Neural crest cell (in vitro differentiated cells): ENCODE results near the gene CCDC197. TPM values are rescaled to one million over a fixed set of nuclear protein-coding genes. Genes with fewer than 3 reads are reported as not detected.

Source experiments
- DNase-seq: peaks from one replicate; pipeline ENCODE4 v3.0.0; 2021; ENCODE audit warnings: low read depth, mixed read lengths, low spot score
- H3K27ac Mint-ChIP-seq: one replicate; pipeline ENCODE4 v1.8.0; 2021; ENCODE audit warnings: mild to moderate bottlenecking, mixed read lengths; ENCODE audit not compliant: unreplicated experiment
- H3K27me3 Mint-ChIP-seq: 2 replicates; pipeline ENCODE4 v1.8.0; 2021; ENCODE audit warnings: low read depth, mild to moderate bottlenecking, mixed read lengths
- H3K36me3 Mint-ChIP-seq: 2 replicates; pipeline ENCODE4 v1.8.0; 2021; ENCODE audit warnings: low read depth, mild to moderate bottlenecking, mixed read lengths
- H3K4me1 Mint-ChIP-seq: 2 replicates; pipeline ENCODE4 v1.8.0; 2021; ENCODE audit warnings: mixed read lengths
- H3K4me3 Mint-ChIP-seq: one replicate; pipeline ENCODE4 v1.8.0; 2021; ENCODE audit warnings: mild to moderate bottlenecking, mixed read lengths
- H3K9me3 Mint-ChIP-seq: 2 replicates; pipeline ENCODE4 v1.8.0; 2021; ENCODE audit warnings: mixed read lengths
- CTCF ChIP-seq: fragments of 200-600 bp; sonication (generic); conservative IDR thresholded peaks from 2 replicates; pipeline ENCODE4 v1.5.0; 2021; ENCODE audit warnings: antibody characterized with exemption, mild to moderate bottlenecking
- total RNA-seq: library from RNA; stranded (reverse); gene quantifications from 2 replicates; pipeline ENCODE4 v1.2.1, GENCODE V29; 2021

CCDC197 gene
- total RNA-seq, 1 donor from 2014 or later: not detected

GRCh38 chr14:94043111-94043755, 46.1 kb downstream of the CCDC197 start:
- Mint-ChIP-seq H3K4me3 (no peak overlapping the region), H3K27ac (no peak overlapping the region), H3K9me3 (no peaks in the 10 kb centered on the region), H3K36me3 (no peaks in the 10 kb centered on the region), H3K4me1 (peaks cover 4% of the 10 kb centered on the region), H3K27me3 (no peaks in the 10 kb centered on the region)
- DNase-seq: no peak
- no peak for TF ChIP-seq CTCF

GRCh38 chr14:94043756-94044475, 46.8 kb downstream of the CCDC197 start:
- Mint-ChIP-seq H3K4me1 (peaks cover 4% of the 10 kb centered on the region), H3K9me3 (no peaks in the 10 kb centered on the region), H3K27ac (peak overlapping the region; percentile 89), H3K4me3 (no peak overlapping the region), H3K36me3 (no peaks in the 10 kb centered on the region), H3K27me3 (no peaks in the 10 kb centered on the region)
- TF ChIP-seq CTCF: no peak
- no peak for DNase-seq

- no peaks in the 10 kb centered on the region for H3K27me3 Mint-ChIP-seq
- H3K4me3 Mint-ChIP-seq: no peak overlapping the region
- no peaks in the 10 kb centered on the region for H3K36me3 Mint-ChIP-seq
- H3K27ac Mint-ChIP-seq: no peak overlapping the region
- no peaks in the 10 kb centered on the region for H3K4me1 Mint-ChIP-seq
- no peak for TF ChIP-seq CTCF
- H3K9me3 Mint-ChIP-seq: no peaks in the 10 kb centered on the region
- no peak for DNase-seq
These were observed 47.5 kb downstream of the CCDC197 start for GRCh38 chr14:94044476-94045091.

- DNase-seq: no peak
- no peak overlapping the region for H3K4me3 Mint-ChIP-seq
- peaks cover 3% of the 10 kb centered on the region for H3K36me3 Mint-ChIP-seq
- no peaks in the 10 kb centered on the region for H3K9me3 Mint-ChIP-seq
- no peaks in the 10 kb centered on the region for H3K4me1 Mint-ChIP-seq
- no peak for TF ChIP-seq CTCF
- H3K27ac Mint-ChIP-seq: no peak overlapping the region
- no peaks in the 10 kb centered on the region for H3K27me3 Mint-ChIP-seq
These were observed 48.0 kb downstream of the CCDC197 start for GRCh38 chr14:94045101-94045500.

- Mint-ChIP-seq H3K9me3 (no peaks in the 10 kb centered on the region), H3K36me3 (peaks cover 5% of the 10 kb centered on the region), H3K4me1 (no peaks in the 10 kb centered on the region), H3K27ac (no peak overlapping the region), H3K27me3 (no peaks in the 10 kb centered on the region), H3K4me3 (no peak overlapping the region)
- TF ChIP-seq CTCF: no peak
- DNase-seq: no peak
These were observed 48.7 kb downstream of the CCDC197 start for GRCh38 chr14:94045563-94046345.
